ENCODE data around the gene RPL29.
A peak's percentile ranks its signal among the peaks of the same experiment; 100 is the strongest.

The RPL29 gene

DNA sequence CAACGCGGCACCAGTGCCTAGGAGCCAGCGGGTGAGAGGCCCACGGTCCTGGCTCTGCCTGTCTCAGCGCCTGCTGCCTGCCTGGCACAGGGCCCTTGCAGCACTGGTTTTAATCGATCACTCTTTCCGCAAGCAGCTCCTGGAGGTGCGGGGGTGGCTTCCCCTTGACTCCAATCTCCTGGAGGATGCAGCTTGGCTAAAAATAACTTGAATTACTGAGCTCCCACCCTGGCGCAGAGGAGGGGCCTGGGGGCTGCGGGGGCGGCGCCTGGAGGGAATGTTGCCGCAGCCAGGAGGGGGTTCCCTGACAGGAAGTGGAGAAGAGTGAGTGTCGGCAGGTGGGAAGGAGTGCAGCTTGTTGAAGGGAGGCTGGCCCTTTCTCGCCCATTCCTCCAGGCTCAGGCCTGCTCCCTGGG lies 9.9 kb upstream of the RPL29 start:
- peak; percentile 41 for DNase-seq (ENCODE audit: low read depth)
- no peak overlapping the region for H3K4me3 ChIP-seq (ENCODE audit: low read depth, low read length)
- TF ChIP-seq, protein P1, sequence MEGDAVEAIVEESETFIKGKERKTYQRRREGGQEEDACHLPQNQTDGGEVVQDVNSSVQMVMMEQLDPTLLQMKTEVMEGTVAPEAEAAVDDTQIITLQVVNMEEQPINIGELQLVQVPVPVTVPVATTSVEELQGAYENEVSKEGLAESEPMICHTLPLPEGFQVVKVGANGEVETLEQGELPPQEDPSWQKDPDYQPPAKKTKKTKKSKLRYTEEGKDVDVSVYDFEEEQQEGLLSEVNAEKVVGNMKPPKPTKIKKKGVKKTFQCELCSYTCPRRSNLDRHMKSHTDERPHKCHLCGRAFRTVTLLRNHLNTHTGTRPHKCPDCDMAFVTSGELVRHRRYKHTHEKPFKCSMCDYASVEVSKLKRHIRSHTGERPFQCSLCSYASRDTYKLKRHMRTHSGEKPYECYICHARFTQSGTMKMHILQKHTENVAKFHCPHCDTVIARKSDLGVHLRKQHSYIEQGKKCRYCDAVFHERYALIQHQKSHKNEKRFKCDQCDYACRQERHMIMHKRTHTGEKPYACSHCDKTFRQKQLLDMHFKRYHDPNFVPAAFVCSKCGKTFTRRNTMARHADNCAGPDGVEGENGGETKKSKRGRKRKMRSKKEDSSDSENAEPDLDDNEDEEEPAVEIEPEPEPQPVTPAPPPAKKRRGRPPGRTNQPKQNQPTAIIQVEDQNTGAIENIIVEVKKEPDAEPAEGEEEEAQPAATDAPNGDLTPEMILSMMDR (conservative IDR thresholded peaks at IDR 0.05; ENCODE audit: low read depth, low read length), result no peak

DNA sequence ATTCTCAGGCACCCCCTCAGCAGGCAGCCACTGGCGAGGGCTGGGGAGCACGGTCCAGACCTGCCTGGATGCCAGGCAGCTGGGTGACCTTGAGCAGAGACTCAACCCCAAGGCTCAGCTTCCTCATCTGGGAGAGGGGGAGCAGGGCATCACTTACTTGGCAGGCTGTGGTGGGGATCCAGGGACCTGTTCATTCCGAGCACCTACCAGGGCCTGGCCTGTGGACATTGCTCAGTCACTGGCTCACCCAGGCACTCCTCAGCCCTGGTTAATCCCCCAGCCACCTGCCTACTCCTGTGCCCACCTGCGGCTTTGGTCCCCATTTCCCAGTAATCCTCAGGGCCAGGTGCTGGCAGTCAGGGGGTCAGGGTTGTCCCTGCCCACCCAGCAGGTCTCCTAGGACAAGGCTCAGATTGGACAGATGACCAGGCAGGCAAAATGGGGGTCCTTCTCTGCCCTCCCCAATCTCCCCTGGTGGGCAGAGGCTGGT lies 9.3 kb upstream of the RPL29 start:
- no peak overlapping the region for H3K4me3 ChIP-seq (ENCODE audit: low read depth, low read length)
- TF ChIP-seq, protein P1 (conservative IDR thresholded peaks at IDR 0.05; ENCODE audit: low read depth, low read length), result no peak

DNA sequence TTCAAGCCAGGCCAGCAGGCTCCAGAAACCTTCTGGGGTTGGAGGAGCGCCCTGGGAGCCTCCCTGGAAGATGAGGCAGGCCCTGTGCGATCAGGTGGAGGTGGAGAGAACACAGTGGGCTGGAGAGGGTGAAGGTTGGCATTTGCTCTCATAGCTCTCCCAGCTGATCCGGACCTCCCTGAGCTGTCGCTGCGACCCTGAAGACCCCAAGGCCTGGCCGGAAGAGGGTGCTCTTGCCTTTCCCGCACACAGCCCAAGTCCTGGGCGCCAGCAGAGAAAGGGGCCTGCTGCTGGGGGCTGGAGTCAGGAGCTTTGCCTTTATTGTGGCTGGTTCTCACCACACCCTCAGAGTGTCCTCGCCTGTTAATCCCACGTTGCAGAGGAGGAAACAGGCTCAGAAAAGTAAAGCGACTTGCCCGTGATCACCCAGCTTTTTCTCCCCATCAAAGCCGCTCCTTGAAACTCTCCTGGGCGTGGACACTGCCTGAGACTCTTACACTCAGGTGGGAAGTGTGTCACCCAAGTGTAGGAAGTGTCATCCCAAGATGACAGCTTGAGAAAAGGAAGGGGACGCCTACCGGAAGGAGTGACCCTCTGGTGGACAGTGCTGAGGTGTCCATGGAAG lies 8.6 kb upstream of the RPL29 start:
- TF ChIP-seq, protein P1 (conservative IDR thresholded peaks at IDR 0.05; ENCODE audit: low read depth, low read length), result peak; percentile 80
- H3K4me3 ChIP-seq (ENCODE audit: low read depth, low read length), result no peak overlapping the region
- DNase-seq (ENCODE audit: low read depth), result peak; percentile 67

More for the DNA sequence above, 9.3 kb upstream of the RPL29 start:
- DNase-seq (ENCODE audit: low read depth), result no peak

DNA sequence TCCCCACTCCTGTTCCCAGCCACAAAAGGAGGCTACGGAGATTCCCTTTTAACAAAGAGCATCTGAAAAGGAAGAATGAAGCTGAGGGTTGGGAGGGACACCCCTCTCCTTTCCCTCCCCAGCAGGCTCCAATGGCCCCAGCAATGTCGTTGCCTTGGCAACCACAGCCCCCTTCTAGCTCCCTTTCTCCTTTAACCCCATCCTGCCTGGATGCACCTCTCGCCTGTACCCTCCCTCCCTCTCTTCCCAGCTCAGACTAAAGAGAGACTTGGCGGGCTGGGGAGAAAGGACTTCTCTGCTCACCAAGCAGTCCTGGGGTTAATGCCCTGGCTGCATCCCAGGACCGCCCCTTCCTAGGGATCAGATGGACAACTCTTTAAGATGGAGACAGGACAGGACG lies 7.1 kb upstream of the RPL29 start:
- no peak overlapping the region for H3K4me3 ChIP-seq (ENCODE audit: low read depth, low read length)
- no peak for DNase-seq (ENCODE audit: low read depth)
- TF ChIP-seq, protein P1 (conservative IDR thresholded peaks at IDR 0.05; ENCODE audit: low read depth, low read length), result no peak

DNA sequence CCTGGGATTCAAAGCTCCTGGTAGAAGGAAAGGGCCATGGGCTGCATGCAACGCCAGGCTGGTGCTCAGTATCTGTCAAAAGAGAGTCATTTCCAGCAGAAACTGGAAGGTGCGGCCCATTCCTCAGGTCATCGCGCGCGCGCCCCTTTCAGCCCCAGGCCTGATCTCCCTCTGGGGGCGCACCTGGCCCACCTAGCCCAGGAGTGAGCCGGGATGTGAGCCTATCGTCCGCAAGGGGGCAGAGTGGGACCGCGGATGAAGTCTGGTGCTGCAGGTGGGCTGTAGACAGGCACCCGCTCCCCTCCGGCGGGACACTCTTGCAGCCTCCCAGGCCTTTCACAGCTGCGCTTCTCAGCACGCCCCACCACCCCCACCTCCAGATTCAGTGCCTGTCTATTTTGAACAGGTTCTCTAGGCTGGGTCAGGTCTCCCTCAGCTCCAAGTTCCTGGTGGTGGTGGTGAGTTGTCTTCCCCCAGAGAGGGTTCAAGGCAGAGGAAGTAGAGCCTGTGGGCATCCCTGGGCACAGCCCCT lies 5.8 kb upstream of the RPL29 start:
- TF ChIP-seq, protein P1 (conservative IDR thresholded peaks at IDR 0.05; ENCODE audit: low read depth, low read length), result peak; percentile 94
- peak; percentile 66 for DNase-seq (ENCODE audit: low read depth)
- no peak overlapping the region for H3K4me3 ChIP-seq (ENCODE audit: low read depth, low read length)

DNA sequence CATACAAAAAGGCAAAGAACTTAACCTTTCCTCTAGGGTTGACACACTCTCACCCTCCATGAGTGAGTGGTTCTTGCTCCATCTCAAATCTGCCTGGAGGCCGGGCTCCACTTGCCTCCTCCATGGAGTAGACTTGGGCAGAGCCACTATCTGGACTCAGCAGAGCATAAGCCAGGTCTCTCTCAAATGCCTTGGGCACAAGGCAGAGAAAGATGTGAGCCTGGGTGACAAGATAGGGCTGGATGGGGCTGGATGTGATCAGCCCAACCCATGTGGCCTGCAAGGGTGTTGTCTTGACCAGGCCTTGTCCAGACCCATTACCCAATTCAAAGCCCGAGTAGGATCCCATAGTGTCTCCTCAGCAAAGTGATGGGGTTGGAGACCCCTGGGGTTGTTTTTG lies 4.2 kb upstream of the RPL29 start:
- TF ChIP-seq, protein P1 (conservative IDR thresholded peaks at IDR 0.05; ENCODE audit: low read depth, low read length), result no peak
- DNase-seq (ENCODE audit: low read depth), result no peak
- no peak overlapping the region for H3K4me3 ChIP-seq (ENCODE audit: low read depth, low read length)

DNA sequence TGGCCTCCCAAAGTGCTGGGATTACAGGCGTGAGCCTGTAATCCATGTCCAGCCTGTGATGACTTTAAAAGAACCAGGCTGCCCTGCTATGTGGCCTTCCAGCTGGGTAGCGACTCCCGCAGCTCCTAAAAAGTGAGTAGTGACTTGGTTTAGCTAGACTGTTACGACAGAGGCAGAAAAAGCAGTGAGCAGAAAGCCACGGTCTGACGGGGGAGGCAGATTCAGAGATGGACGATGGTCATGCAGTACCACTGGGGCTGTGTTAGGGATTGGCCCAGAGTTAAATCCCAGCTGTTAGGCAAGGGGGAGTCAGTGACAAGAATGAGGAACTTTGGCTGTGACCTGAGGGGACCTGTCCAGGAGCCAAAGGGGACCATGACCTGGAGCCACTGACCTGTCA lies 3.1 kb upstream of the RPL29 start:
- DNase-seq (ENCODE audit: low read depth), result no peak
- TF ChIP-seq, protein P1 (conservative IDR thresholded peaks at IDR 0.05; ENCODE audit: low read depth, low read length), result no peak
- H3K4me3 ChIP-seq (ENCODE audit: low read depth, low read length), result no peak overlapping the region
